H54 (cell line): ENCODE data around the gene ERI3.

Experiments
- DNase-seq: peaks from one replicate; pipeline ENCODE4 v3.0.0; 2011; ENCODE audit warnings: low spot score, mixed read lengths; ENCODE audit not compliant: insufficient read length
- FAIRE-seq: peaks from 3 replicates; lab custom pipeline; 2011; peaks lifted over from hg19 to GRCh38; lab: Jason Lieb, UNC
- POLR2A ChIP-seq: IDR thresholded peaks from 2 replicates; pipeline ENCODE4 v1.6.1; 2011; ENCODE audit warnings: low read depth, mild to moderate bottlenecking, low read length

ERI3 gene

DNA sequence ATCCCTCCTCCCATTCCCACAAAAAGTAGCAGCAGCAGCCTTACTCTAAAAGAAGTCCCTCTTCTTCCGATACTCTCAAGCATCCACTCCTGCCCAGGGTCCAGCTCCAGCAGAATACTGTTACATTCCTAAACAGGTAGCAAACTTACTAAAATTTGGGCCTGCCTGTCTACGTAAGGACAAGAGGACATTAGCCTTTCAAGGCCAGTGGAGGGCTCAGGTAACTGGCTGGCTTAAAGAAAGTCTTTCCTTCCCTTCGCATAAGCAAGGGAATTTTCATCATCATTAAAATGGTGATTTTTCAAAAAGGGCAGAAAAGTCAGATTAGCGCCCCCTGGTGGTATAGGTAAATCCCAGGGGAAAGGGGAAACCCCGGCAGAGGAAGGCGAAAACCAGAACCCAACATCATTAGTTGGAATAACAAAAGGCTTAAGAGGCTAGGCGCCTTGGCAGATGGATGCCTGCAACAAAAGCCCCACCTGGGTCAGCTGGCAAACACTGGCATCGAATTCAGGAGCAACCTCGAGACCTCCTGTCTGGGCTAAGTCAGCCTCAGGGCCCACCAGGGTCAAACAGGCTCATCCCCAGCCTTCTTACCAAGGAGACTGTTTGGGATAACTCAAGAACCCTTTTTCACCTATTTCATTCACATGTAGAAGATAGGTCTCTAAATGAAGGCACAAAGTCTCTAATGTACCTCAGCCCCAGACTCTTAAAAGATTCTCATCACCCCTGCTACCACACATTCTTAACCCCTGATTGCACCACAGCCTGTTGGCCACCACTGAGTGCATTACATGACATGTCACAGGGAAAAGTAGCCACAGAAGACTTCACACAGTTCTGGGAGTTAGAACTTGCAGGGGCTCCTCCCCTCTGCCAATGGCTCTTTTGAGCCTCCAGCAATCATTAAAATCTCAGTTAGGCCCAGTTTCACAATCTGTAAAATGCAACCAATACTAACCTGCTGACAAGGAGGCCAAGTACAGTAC is 36.7 kb downstream of the ERI3 start:
- no peak for FAIRE-seq
- no peak for TF ChIP-seq POLR2A
- DNase-seq, result peak; percentile 48

DNA sequence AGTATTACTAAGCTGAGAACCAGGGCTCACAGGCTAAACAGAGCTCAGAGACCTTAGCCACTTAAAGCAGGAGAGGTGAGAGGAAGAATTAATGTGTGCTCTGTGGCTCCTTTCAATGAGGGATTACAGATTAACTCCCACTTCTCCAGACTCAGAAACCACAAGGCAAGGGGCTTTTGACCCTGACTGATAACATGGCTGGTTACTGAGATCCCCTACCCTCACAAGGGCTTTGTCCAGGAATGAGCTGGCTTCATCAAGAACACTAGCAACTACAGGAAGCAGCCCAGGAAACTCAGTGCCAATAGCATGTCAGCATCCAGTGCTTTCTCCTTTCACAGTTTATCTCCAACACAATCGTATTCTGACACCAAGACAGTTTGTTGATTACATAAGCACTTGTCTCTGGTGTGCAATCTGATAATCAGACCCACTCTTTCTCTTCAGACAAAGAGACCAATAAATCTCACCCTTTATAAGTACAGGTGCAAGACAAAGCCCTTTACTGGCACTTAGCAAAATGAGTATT is 38.8 kb downstream of the ERI3 start:
- no peak for TF ChIP-seq POLR2A
- FAIRE-seq (no peak), DNase-seq (no peak)

DNA sequence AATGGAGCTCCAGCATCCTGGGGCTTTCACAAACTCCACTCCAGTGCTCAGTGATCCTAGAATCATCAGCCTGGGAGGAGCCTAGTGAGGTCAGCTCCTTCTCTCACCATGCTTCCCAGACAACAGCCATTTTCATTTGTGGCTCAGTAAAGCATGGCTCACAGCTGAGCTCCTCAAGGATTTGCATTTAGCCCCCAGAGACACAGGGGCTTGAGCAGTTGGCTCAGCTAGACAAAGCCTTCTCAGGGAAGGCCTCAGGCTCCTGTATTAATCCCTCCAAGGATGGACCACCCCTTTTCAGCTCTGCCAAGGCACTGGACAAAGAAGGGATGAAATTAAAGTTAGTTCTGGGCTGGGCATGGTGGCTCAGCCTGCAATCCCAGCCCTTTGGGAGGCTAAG is 39.5 kb downstream of the ERI3 start:
- FAIRE-seq, result no peak

DNA sequence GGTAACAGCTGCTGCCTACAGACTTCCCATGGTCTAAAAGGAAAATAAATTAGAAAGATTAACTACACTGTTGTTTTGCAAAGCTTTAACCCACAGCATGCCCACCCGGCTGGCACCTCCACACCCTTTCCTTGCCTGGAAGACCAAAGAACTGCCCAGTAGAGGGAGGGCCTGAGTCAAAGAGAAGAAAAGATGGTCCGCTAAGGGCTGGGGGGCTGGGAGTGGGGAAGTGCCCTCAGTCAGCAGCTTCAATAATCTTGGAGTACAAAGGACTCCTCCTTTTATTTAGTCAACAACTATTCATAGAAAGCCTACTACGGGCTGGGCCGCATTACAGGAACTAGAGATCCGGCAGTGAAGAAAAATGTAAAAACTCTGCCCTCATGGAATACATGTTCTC is 40.6 kb downstream of the ERI3 start:
- FAIRE-seq, result no peak
- no peak for DNase-seq
- no peak for TF ChIP-seq POLR2A

More for the DNA sequence above, 39.5 kb downstream of the ERI3 start:
- TF ChIP-seq POLR2A, result no peak
- DNase-seq, result no peak

DNA sequence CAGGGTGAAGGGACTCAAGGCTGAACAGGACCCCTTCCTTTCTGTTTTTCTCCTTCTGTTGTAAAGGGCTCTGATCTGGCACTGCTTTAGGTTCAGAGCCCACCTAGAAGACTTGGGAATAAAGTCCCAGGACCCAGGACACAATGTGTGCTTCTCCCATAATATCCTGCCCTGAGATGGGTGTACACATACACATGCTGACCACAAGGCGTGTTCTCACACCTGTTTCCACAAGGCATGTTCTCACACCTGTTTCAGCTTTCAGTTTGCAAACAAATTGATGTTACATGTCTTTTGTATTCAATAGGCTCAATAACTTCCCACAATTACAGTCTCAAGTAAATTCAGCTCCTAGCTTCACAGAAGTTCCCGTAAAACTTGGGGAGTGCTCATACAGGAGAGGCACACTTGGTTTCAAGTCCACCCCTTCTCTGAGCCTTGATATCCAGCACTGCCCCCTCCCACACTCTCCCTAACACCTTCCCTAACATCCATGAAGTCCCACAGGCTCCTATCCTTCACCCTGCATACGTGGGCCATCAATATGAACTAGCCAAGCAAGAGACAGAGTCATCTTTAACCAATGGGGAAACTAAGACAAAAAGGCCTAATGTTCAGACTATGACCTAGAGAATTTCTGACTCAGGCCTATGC is 41.7 kb downstream of the ERI3 start:
- no peak for TF ChIP-seq POLR2A
- no peak for FAIRE-seq

DNA sequence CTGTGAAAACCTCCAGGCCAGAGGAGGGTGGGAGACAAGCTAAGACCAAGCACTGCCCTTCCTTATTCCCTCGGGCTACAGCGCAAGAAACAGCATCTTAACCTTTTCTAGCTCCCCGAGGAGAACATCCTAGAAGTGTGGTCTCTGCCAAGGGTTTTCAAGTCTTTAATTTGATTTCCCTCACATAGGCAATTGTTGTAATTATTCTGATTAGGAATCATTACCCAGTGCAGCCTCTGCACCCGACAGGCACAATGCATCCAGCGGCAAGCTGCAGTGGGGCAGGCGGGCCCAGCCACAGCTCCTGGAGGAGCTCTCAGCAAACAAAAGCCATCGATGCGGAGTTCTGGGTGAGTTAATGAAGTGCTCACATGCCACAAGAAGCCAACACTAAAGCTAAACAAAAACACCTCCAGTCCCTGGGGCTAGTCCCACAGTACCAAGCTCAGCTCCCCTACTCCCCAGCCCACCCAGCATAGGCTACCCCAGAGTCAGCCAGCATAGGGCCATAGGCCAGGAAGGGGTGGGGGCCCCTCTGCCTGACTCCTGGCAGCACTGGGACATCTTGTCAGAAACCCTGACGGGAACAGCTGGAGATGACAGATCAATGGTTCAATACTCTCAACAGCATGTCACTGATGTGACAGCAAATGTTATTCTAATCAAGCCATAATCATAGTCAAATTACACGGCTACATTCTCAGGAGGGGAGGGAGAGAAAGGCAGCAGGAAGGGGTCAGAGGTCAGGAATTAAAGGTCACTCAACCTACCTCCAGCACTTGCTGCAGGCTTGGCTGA is 42.5 kb downstream of the ERI3 start:
- TF ChIP-seq POLR2A, result no peak
- FAIRE-seq (no peak), DNase-seq (no peak)

More for the DNA sequence above, 41.7 kb downstream of the ERI3 start:
- no peak for DNase-seq

DNA sequence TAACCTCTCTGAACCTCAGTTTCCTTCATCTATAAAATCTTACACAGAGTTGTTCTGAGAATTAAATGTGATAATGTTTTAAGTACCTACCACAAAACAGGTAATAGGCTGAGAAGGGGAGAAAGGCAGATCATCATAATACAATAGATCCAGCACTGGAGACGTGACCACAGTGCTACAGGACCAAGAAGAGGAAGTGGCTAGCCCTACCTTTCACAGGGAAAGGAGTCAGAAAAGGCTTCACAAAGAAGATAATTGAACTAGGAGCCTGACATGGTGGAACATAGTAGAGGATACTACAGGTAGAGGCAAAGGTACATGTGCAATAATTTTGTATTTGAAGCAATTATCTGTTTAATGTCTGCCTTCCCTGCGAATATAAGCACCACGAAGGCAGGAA is 45.1 kb downstream of the ERI3 start:
- DNase-seq (no peak), FAIRE-seq (no peak)

DNA sequence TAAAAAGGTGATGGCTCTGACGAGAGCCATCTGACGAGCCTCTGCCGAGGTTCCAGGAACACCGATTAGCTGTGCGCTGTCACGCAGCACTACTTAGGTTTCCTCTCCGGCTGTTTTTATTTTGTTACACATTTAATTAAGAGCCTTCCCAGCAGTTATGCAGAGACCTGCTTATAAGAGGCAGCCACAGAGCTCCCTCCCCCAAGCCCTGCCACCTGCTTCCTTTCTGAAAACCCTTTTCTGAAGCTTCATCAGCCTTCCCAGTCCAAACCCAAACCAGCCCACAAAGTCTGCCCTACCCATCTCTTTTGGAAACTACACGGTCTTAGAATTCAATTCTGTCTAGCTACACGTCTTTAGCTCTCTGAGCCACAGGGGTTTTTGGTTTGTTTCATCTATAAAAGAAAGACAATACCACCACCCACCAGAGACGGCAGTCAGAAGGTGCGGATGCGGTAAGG is 49.1 kb downstream of the ERI3 start:
- FAIRE-seq (no peak), DNase-seq (no peak)
- no peak for TF ChIP-seq POLR2A

More for the DNA sequence above, 45.1 kb downstream of the ERI3 start:
- TF ChIP-seq POLR2A, result no peak

DNA sequence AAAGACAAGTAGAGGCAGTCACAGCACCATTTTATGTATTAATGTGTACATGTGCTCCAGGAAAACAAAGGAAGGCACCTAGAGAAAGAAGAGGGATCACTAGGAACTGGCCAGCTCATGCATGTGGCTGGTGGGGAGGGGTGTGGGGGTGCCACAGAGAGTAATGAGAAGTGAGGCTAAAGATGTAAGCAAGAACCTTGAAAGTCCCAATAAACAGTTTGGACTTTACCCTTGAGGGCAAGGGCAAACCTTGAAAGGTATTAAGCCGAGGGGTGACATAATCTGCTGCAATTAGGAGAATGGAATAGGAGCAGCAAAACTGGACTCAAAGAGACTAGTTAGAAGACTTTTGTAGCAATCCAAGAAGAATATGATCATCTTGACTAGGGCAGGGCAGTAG is 51.5 kb downstream of the ERI3 start:
- no peak for FAIRE-seq
- TF ChIP-seq POLR2A, result no peak
- DNase-seq, result no peak

DNA sequence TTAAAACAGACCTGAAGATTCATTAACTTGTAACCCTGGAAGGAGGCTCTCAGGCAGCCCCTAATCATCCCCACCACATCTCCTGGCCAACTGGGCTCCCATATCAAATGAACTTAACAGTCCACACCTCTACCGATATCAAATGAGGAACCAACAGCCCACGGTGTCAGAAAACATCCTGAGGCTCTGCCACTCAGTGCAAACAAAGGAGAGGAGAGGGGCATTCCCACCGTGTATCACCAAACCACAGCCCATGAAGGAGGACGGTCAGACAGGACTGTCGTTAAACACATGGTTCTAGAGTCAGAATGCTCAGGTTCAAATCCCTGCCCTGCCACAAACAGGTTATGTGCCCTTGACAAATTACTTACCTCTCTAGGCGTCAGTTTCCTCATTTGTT is 52.5 kb downstream of the ERI3 start:
- DNase-seq, result no peak
- TF ChIP-seq POLR2A, result no peak
- FAIRE-seq, result no peak

DNA sequence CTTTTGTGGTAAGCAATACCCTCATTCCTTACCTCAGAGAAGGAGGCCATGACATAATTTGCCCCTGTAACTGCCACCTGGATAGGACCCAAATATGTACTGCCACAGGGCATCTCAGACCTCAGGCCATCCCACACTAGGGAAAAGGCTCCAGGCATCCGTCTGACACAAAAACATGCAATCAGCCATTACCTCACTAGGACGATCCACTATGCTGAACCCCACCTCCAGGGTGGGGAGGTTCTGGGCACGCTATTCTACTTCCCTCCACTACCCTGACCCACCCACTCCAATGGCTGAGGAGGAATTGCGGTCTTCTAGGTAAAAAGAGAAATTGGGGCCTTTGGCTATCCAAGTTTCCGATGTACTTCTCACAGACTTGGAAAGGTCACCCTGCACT is 53.6 kb downstream of the ERI3 start:
- FAIRE-seq, result no peak
- no peak for TF ChIP-seq POLR2A
- no peak for DNase-seq

DNA sequence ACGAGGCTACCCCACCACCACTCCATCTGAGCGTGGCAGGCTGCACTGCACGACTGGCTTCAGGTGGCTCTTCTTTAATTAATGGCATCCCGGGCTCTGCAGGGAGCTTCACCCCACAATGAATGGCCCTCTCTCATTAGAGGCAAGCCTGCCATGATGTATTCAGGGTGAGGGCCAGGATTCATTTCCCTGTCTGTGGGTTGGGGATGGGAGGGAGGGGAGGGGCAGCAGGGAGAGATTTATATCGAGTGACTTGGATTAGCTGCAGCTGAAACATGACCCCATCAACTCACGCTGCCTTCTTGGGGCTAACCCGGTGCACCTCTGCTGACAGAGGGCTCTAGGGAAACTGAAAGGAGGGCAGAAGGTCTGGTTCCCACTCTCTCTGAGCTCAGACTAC is 54.2 kb downstream of the ERI3 start:
- TF ChIP-seq POLR2A, result no peak
- FAIRE-seq, result no peak
- no peak for DNase-seq

DNA sequence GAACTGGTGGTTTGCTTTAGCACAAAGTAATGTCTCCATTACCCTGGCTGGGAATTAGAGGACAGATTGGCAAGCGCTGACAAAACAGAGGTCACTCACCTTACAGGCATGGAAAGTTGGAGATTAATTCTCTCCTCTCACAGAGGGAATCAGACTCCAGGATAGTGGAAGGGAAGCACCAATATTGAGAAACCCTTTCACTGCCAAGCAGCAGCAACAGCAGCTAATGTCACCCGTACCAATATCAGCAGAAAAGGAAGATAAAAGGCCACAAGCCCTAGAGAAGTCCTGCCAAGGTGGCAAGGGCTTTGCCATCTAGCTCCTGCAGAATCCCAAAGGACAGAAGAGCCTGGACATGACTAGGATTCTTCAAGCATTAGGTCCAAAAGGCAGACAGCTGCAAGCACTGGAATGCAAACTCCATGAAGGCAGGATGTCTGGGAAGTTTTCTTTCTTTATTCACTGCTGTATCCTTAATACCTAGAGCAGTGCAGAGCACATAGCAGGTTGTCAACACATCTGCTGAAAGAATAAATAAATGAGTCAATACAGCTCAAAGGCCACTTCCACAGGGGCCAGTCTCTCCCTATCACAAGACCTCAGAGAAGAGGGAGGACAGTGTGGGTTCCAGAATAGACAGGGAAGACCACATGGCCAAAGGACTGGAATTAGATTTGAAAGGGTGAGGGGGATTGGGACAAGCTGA is 57.2 kb downstream of the ERI3 start:
- TF ChIP-seq POLR2A, result no peak
- DNase-seq, result no peak
- no peak for FAIRE-seq
